Epidermal melanocyte (primary cell): Measurements from ENCODE around the gene SCAMP2.

Experiments used
- DNase-seq: peaks from one replicate; pipeline ENCODE4 v3.0.0; 2011; ENCODE audit warnings: low spot score; ENCODE audit not compliant: insufficient read length

The SCAMP2 gene

GRCh38 chr15:74821091-74821789, 51.9 kb downstream of the SCAMP2 start:
- no peak for DNase-seq

DNA sequence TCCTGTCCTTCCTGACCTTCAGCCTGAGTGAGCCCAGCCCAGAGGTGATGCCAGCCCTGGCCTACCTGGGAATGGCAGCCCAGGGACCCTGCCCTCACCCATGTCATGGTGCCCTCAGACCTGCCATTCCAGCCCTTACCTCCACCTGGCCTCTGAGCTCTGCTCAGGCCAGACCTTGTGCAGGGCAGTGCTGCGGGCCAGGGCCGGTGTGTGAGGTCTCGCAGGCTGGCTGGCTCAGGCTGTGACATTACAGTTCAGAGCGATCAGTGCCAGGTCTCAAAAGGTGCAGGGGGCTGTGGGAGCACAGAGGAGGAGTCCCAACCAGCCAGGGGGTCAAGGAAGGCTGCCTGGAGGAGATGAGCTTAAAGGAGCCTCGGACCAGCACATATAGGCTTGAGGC, 53.1 kb downstream of the SCAMP2 start:
- DNase-seq, result no peak

DNA sequence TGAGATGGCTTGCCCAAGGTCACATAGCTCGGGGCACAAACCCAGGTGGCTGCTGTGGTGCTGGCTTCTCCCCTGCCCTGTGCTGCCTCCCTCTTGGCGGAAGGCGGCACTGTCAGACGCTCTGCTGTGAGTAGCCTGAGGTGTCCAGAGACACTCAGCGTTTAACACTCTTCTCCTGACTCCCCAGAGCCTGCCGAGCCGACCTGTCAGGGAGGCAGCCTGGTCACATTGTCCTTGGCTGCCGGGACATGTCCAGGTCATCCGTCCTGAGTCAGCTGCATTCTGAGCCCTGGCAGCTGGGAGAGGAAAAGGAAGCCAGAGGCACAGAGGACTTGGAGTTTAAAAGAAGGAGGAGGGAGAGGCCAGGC, 55.8 kb downstream of the SCAMP2 start:
- DNase-seq, result no peak

DNA sequence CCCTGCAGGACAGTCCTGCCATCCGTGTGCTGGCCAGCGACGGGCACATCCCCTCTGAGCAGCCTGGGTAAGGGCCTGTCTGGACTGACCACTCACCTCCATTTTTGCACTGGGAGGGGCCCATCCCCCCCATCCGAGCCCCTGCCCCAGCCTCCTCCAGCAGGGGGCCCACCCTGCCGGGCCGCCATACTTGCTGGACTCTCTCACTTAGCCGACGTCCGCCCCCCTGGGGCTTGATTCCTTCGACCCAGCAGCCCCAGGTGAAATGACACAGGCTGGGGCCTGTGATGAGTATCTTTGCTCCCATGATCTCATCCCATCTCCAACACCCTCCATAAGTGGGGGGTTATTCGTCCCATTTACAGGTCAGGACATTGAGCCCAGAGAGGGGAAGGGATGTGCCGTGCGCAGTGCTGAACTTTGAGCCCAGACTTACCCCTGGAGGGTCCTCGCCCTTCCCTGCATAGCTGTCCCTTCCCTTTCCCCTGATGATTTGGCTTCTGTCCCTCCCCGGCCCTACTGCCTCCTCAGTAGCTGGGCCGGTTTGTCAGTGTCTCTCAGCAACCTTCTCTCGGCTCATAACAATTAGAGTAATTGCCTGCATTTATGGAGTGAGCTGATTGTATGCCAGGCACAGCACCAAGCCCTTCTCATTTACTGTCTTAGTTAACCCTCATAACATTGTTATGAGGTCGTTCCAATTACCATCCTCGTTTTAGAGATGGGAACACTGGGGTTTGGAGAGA, 56.4 kb downstream of the SCAMP2 start:
- no peak for DNase-seq

DNA sequence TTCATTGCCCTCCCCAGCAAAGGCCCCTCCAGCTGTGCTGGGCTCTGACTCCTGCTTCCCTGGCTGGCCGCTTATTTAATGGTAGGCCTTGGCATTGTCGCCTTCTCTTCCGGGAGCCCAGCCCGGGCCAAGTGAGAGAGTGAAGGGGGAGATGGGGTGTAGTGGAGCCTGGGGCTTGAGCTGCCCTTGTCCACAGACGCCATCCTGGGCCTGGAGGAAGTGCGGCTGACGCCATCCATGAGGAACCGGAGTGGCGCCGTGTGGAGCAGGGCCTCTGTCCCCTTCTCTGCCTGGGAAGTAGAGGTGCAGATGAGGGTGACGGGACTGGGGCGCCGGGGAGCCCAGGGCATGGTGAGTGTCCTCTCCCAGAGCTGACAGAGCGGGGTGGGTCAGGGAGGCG, 57.2 kb downstream of the SCAMP2 start:
- no peak for DNase-seq

GRCh38 chr15:74815121-74815934, 57.8 kb downstream of the SCAMP2 start:
- DNase-seq, result no peak

GRCh38 chr15:74812533-74812932, 60.6 kb downstream of the SCAMP2 start, which contains the start of gene LMAN1L:
Gene LMAN1L (plus strand): TSS chr15:74812835. CDS start chr15:74812855, 20 bp downstream.
- DNase-seq, result no peak

- no peak for DNase-seq
Observed at GRCh38 chr15:74809956-74810355, 63.2 kb downstream of the SCAMP2 start.

- DNase-seq, result no peak
Observed at GRCh38 chr15:74809242-74809641, 63.9 kb downstream of the SCAMP2 start.

- no peak for DNase-seq
Observed at GRCh38 chr15:74808840-74809229, 64.3 kb downstream of the SCAMP2 start.

- no peak for DNase-seq
Observed at GRCh38 chr15:74808078-74808839, 64.9 kb downstream of the SCAMP2 start.

GRCh38 chr15:74807282-74807681, 65.9 kb downstream of the SCAMP2 start:
- DNase-seq, result no peak

DNA sequence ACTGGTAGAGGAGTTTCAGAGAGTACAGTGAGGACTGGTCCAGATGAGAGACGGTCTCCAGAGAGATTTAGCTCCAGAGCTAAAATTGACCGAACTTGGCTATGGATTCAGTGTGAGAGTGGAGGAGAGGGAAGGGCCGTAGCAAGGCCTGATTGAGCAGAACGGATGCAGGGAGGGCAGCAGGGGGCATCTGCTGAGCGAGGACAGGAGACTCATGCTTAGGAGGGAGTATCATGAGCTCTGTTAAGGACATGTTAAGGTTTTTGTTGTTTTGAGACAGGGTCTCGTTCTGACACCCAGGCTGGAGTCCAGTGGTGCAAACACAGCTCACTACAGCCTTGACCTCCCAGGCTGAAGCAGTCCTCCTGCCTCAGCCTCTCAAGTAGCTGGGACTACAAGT, 68.2 kb downstream of the SCAMP2 start:
- no peak for DNase-seq

DNA sequence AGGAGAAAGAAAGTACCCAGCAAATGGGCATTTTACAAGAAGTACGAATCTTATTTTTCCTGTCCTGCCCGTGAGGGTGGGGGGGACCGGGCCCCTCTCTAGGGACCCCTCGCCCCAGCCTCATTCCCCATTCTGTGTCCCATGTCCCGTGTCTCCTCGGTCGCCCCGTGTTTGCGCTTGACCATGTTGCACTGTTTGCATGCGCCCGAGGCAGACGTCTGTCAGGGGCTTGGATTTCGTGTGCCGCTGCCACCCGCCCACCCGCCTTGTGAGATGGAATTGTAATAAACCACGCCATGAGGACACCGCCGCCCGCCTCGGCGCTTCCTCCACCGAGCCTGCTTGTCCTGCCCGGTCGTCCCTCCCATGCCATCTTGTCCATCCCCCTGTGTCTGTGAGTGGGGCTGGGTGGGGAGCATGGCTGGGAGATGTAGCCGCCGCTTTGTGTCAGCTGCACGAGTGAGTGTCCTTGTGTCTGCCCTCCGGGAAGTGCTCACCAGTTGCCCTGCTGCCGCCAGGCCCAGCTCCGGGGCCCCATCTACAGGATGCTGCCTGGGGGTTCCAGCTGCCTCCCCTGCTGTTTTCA, 70.2 kb downstream of the SCAMP2 start:
- DNase-seq, result no peak

DNA sequence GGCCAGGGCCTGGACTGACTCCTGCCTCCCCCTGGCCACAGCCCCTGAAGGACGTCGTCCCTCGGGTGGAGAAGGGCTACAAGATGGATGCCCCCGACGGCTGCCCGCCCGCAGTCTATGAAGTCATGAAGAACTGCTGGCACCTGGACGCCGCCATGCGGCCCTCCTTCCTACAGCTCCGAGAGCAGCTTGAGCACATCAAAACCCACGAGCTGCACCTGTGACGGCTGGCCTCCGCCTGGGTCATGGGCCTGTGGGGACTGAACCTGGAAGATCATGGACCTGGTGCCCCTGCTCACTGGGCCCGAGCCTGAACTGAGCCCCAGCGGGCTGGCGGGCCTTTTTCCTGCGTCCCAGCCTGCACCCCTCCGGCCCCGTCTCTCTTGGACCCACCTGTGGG, 70.9 kb downstream of the SCAMP2 start:
- no peak for DNase-seq

GRCh38 chr15:74801311-74801997, 71.7 kb downstream of the SCAMP2 start:
- no peak for DNase-seq

DNA sequence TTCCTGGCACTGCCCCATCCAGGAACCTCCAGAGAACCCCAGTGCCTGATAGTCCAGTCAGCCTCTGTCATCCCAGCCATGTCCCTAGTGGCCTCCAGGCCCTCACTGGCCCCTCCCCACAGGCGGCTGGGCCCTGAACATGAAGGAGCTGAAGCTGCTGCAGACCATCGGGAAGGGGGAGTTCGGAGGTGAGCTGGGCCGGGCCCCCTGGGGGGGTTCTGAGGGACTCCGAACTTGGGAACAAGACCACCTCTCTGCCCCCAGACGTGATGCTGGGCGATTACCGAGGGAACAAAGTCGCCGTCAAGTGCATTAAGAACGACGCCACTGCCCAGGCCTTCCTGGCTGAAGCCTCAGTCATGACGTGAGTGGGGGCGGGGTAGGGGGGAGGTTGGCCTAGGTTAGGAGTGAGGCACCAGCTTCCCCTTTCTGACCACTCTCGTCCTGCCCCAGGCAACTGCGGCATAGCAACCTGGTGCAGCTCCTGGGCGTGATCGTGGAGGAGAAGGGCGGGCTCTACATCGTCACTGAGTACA, 72.5 kb downstream of the SCAMP2 start:
- DNase-seq, result no peak

GRCh38 chr15:74799856-74800558, 73.2 kb downstream of the SCAMP2 start:
- peak; percentile 64 for DNase-seq

DNA sequence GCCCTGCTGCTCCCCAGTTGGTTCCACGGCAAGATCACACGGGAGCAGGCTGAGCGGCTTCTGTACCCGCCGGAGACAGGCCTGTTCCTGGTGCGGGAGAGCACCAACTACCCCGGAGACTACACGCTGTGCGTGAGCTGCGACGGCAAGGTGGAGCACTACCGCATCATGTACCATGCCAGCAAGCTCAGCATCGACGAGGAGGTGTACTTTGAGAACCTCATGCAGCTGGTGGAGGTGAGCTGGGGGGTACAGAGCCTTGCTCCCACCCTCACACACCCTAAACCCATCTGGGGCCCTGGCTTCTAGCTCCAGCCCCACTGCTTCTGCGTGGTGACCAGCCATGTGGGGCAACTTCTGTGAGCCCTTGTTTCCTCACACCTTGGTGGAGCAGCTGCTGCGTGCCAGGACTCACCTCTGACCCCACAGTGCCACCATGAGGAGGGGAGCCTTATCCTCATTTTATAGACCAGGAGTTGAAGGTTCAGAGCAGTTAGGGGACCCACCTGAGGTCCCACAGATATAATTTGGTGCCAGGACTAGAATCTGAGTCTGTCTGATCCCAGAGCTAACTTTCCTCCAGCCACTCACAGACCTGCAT, 73.8 kb downstream of the SCAMP2 start:
- no peak for DNase-seq
